ENCODE results near the gene SPRY1.

SPRY1 gene

DNA sequence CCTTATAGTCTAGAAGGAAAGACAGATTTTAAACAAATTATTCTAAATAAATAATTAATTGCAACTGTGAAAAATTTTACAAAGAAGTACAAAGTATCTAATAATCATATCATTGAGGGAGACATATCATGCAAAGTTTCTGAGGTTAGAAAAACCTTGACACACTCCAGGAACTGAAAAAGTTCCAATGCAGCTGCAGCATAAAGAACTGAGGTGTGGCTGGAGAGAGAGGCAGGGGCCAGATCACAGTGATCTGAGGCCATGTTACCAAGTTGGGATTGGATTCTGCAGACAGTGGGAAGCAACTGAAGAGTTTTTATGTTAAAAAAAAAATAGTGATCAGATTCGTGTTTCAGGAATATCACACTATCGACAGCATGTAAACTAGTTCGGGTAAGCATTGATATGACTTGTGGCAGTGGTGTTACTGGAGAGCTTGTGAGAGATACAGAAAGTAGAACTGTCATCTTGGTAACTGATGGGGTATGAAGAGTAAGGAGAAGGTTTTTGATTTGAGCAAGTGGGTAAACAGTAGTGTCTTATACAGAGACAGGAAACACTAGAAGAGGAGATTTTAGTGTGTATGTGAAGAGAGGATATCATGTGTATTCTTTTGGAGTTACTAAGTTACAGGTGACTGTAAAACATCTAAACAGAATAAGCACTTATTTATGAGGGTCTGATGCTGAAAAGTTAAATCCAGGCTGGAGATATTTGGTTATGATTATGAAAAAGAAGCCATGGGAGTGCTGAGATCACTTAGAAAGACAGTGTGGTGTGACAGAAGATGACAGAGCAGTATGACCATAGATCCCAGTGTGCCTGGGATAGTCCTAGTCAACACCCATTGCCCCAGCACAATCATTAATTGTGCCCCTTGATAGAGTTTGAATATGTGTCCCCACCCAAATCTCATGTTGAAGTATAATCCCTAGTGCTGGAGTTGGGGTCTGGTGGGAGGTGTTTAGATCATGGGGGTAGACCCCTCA lies 15.6 kb upstream of the SPRY1 start:
- DNase-seq, result no peak

DNA sequence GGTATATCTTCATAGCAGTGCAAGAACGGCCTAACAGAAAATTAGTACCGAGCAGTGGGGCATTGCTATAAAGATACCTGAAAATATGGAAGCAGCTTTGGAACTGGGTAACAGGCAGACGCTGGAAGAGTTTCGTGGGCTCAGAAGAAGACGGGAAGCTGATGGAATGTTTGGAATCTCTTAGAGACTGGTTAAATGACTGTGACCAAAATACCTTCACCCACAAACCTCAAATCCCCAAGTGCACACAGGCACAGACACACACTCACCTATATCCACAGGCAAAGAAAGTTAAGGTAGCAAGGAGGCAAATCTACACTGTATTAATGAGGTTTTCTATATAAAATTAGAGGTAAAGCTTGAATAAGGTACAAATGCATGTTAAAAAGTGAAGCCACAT lies 14.6 kb upstream of the SPRY1 start:
- DNase-seq, result no peak

DNA sequence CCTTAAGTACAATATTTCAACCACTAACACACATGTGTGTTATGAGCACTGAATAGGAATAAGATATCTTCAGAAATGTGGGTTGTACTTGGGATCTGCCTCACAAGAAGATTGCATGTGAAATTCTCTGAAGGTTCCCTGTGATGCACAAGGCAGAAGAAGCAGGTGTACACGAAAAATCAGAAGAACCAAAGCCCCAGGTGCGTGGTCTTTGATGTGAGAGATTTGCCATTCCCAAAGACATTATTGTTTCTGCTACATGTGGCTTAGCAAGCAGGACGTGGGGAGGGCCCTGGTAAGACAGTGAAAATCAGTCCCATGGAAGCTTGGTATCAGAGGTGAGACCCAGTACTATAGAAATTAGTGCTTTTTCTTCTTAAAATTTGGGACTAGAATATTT lies 13.0 kb upstream of the SPRY1 start:
- DNase-seq, result no peak

DNA sequence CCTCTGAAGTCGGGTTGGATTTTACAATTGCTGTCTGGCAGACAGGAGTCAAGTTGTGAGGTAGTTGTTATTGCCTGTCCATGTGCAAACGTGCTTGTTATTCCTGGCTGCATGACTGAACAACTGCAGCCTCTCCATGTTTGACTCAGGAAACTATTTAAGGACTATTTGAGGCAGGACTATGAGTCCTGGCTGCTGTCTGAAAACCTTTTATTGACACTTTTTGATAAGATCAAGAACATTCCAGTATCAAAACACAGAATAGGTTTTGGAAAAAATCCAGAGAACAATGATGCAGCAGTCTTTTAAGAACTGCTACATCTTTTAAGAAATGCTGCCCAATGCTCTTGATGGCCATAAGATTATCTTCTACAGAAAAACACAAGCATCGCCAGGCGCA lies 10.0 kb upstream of the SPRY1 start:
- DNase-seq, result no peak

DNA sequence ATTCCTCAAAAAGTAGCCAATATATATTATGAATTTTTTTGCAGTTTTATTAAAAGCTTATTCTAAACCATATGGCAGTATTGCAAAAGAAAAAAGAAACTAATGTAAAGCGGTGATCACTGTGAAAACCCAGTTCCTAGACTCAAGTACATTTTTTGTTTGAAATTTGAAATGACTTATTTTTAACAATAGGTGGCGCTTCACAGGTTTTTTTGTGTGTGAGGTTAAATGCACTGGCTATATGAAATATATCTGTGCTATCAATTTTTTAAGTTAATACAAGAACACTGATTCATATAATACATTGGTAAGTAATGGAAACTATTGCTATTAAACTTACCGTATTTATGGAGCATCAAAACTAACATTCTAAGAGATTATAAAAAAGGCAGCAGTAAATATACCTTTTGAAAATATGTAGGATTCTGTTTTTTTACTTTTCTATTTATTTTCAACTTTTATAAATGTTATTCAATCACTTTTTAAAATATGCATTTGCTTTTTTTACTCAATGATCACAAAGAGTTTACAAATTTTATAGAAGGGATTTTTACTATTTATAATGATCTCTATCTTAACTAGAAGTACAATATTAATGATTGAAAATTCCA lies 5.6 kb upstream of the SPRY1 start:
- peak; percentile 39 for DNase-seq

DNA sequence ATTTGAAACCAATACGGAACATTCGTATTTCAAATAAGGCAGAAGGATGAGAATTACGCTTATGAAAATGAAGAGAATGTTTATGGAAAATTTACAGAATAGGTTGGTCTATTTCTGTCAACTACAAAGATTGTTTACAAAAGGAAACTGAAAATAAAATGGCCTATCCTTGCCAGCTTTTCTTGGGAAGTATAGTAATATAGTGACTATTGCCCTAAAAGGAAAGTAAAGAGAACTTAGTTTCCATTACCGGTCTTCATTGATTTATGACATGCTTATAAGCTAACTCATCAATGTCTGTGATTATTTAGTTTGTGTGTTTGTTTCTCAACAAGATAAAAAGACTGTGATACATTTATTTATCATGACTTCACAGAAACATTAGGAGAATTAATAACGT lies 2.9 kb upstream of the SPRY1 start:
- no peak for DNase-seq

DNA sequence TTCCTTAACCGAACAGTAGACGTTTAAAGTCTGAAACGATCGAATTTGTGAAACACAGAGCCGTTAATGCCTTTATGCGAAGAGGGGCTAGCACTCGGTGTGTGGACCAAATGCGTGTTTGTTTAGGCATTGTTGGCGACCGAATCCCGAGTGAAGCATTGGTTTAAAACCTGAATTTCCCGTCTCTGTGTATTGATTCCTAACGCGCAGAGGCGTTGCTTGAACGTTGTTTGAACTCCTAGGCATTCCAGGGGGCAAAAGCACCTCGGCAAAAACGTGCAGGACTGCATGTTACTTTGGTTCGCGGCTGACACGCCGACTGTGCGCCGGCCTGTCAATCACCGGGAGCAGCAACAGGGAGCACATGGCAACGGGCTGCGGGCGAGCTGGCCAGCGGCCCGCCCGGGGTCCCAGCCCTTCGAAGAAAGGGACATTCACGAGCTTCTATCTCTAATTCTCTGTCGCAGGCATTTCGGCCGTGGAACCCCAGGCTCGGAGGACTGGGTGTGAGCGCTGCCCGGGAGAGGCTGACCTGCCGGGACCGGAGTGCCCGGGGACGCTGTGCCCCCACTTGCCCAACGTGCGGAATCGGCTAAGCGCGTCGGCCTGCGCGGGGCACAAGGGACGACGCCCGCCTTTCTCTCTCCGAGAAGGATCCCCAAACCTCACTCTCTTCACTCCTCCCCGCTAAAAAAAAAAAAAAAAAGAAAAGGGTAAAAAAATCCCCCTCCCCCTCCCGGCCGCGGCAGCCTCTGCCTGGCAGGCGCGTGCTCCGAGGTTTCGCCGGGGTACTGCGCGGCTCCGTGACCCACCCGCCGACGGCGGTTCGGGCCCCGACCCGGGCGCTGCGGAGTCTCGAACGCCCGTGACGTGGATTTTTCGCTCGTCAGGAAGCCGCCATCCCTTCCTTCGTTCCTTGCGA lies 810 bp downstream of the SPRY1 start:
- DNase-seq, result peak; percentile 47

DNA sequence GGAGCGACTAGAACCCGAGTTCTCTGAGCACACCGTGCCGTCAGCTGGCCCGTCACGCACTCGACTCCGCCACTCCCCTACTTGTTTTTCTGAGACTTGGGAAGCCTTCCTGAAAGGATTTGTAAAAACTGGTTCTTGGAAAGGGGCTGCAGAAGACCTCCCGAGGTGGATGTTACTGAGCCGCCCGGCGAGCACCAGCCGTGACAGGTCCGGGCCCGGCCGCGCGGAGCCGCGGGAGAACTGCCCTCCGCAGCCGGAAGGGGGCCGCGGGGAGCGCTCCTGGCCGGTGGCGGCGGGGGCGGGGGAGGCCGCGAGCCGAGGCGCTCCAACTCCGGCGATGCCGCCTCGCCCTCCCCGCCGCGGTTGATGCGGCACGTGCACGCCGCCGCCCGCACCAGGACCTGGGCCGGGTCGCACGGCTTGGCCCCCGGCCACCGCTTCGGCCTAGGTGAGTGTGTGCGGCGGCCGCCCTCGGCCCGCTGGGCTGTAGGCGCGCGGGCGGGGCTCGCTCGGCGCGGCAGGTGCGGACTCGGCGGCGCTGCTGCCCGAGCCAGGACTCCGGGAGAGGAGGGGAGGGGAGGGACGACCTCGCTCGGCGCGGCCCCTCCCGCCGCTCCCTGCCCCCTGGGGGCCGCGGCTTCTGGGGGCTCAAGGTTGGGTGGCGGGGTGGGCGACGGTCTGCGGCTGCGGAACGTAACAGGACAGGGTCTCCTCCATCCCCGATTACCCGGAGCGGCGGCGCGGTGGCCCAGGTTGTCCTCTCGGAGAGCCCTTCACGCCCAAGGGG lies 1.7 kb downstream of the SPRY1 start:
- peak; percentile 62 for DNase-seq

DNA sequence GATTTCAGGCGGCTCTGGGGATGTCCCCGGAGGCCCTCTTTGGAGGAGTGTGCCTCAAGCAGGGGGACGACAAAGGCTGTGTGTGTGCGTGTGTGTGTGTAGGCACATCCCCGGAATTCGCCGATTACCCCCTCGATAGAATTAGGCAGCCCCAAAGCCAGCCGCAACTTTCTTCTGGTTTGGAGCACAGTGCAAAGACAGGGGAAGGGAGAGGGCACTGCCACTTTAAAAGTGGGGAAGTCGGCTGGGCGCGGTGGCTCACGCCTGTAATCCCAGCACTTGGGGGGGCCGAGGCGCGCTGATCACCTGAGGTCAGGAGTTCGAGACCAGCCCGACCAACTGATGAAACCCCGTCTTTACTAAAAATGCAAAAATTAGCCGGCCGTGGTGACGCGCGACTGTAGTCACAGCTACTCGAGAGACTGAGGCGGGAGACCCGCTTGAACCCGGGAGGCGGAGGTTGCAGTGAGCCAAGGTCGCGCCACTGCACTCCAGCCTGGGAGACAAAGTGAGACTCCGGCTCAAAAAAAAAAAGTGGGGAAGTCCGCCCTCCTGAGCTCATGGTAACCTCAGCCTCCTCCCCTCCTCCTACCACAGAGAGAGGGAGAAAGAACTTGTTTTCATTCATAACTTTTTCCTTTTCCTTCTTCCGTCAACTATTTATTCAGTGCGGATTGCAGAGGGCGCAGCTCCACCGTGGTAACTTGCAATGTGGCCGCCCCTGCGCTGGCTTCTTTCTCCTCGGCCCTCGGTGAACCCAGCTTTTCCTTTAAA lies 2.4 kb downstream of the SPRY1 start:
- peak; percentile 49 for DNase-seq

DNA sequence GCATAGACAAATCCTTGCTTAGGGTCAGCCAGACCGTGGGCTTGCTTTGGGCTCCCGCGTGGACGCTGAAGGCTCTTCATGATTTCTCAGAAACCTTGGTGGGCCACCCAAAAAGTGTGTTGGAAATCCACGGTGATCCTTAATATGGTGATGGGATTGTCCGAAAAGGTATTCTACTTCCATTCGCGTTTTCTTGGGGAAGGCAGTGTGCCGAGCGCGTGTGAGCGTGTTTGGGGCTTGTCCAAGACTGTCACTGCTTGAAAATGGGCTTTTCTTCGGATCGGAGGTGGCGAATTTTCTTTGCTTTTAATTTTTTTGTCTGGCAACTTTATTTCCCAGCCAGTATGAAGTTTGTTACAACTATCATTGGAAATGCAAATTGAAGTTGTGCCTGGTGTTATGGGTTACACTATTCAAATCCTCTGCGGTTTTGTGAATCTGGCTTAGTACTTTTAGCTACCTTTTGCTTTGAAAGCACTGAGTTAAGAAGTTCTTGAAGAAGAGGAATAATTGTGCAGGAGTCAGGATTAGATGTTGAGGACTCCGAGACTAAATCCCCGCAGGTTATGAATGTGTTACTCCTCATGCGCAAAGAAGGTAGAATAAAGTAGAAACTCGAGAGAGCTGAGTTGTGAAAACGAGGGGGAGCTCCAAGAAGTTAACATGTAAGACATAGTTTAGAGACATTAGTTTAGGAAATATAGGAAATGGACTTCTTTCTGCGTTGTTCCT lies 3.2 kb downstream of the SPRY1 start:
- DNase-seq, result no peak

DNA sequence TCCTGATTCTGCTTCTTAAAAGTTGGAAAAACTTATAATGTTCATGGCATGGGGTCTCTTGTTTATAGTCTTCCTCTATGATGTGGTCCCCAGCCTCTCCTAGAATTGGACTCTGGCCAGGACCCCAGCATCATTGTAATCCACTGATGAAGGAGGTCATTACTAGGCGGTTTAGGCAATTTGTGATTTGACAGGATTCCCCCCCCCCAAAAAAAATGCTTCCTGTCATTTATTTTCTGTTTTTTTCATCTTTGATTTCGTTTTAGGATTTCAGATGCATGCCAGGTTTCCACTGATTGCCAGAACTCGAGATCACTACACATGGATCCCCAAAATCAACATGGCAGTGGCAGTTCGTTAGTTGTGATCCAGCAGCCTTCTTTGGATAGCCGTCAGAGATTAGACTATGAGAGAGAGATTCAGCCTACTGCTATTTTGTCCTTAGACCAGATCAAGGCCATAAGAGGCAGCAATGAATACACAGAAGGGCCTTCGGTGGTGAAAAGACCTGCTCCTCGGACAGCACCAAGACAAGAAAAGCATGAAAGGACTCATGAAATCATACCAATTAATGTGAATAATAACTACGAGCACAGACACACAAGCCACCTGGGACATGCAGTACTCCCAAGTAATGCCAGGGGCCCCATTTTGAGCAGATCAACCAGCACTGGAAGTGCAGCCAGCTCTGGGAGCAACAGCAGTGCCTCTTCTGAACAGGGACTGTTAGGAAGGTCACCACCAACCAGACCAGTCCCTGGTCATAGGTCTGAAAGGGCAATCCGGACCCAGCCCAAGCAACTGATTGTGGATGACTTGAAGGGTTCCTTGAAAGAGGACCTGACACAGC lies 4.9 kb downstream of the SPRY1 start:
- no peak for DNase-seq

DNA sequence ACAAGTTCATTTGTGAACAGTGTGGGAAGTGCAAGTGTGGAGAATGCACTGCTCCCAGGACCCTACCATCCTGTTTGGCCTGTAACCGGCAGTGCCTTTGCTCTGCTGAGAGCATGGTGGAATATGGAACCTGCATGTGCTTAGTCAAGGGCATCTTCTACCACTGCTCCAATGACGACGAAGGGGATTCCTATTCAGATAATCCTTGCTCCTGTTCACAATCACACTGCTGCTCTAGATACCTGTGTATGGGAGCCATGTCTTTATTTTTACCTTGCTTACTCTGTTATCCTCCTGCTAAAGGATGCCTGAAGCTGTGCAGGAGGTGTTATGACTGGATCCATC lies 5.5 kb downstream of the SPRY1 start:
- no peak for DNase-seq

DNA sequence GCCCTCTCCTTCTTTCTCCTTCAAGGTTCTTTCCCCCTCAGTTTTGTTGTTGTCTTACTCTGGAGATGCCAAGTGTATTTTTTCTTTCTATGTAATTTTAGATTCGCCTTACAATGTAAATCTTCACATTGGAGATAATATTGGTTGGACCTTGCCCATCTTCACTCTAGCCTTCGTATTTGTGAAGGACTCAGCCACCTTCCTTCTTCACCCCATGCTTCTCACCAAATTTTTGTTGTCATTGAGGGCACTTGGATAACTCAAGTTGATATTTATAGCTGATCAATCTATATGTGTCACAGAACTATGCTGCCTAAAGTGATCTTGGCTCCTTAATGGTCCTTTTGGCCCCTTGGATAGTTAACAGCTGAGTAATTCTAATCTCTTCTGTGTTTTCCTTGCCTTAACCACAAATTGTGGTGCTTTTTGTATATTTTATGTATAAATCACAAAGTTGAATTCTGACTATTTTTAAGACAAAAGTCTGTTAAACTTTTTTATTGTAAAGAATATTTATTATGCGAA lies 6.5 kb downstream of the SPRY1 start:
- DNase-seq, result no peak

DNA sequence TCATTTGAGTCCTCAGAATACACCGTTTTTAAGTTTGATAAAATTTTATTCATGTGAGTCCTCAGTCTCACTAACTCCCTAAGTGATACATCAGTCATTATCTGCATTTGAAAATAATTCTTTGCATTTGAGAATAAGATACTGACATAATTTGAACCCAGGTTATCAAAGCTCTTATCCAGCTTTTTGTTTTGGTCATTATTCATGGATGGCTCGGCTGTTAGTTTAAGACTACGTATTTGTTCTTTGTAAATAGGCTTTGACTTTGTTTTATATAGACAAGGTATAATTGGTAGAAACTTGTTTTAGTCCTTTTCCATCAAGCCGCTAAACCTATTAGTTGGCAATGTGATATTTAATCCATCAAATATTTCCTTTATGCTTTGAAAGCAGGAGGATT lies 7.9 kb downstream of the SPRY1 start:
- no peak for DNase-seq

DNA sequence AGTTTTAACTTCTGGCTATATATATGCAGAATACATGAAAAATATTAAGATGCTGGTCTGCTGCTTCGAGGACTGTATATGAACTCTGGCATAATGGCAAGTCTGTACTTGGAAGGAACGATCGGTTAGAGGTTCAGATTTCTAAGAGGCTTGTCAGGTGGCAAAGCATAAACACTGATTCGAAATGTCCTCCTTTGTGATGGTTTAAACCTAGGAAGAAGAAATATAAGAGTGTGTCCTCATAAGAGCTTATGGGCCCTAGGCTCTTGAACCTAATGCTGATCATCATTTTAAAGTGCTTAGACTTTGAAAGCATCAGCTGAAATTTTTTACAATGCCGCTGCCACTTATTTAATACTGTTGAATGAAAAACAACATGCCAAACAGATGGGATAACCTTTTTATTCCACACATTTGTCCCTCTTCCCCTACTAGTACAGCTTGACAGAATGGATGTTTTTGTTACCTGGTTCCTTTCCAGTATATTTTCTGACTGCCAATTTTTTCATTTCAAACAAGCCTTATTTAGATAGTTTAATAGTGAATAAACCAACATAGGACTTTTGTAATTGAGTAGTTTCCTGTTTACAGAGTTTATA lies 8.8 kb downstream of the SPRY1 start:
- no peak for DNase-seq

DNA sequence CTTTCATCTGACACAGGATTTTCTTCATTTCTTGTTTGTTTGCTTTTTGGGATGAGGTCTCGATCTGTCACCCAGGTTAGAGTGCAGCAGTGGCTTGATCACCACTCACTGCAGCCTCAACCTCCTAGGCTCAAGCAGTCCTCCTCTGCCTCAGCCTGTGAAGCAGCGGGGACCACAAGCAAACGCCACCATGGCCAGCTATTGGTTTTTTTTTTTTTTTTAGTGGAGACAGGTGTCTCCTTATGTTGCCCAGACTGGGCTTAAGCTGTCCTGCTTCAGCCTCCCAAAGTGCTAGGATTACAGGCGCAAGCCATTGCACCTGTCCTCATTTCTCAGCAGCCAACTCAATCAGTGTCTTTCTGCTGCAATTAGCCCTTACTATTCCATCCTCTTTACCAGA lies 10.3 kb downstream of the SPRY1 start:
- no peak for DNase-seq

DNA sequence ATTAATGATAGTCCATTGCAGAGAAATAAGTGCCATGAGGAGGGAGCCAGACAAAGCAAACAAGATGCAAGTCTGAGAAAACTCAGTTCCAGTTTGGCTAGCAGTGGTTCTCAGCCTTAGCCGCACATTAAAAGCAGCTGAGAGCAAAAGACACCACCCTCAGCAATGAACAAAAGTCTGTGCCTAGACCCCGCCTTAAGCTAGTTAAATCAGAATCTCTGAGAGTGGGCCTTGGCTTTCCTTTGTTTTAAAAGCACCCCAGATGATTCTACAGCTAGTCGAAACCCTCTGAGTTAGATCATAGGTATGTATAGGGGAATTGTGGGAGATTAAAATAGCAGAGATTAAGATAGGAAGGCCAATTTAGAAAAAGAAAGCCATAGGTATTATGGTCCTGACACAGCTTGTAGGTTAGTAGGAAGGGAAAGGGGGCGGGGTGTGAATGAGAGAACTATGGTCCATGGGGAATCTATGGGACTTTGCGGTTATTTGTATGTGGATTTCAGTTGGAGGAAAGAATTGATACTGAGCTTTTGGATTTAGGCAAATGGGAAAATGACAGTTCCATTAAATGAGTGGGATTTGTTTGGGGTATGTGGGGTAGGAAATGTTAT lies 12.0 kb downstream of the SPRY1 start:
- DNase-seq, result no peak

DNA sequence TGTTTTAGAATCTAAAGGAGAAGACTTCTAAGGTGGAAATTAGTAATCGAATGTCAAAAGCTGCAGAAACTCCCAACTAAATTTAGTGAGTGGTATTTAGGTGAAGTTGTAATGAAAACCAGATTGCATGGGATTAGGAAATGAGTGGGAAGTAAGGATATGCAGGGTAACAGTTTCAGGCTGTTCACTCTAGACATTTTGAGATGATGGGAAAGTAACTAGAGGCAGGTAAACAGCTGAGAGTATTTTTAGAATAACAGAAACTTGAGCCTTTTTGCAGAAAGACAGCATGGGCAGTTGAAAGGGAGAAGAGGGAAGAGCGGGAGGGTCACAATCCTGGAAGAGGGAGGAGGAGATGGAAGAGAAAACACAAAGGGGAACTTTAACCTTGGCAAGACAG lies 12.7 kb downstream of the SPRY1 start:
- no peak for DNase-seq

DNA sequence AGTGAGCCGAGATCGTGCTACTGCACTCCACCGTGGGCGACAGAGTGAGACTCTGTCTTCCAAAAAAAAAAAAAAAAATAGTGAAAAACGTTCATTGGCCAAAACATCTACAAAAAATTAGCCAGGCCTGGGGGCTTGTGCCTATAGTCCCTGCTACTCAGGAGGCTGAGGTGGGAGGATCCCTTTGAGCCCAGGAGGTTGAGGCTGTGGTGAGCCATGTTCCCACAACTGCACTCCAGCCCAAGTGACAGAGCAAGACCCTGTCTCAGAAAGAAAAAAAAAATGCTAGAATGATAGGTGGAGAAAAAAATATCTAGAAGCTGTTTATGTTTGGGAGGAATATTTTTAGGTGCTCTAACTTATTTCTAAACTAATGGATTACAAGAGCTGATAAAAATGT lies 14.9 kb downstream of the SPRY1 start:
- no peak for DNase-seq

All from CD4-positive, alpha-beta T cell treated with Interleukin-21 for 1 hour (primary cell).